K562 (cell line): ENCODE data around the gene WWOX. TPM values are rescaled to one million over a fixed set of nuclear protein-coding genes. Genes with fewer than 3 reads are reported as not detected.

ENCODE experiments used
- ATAC-seq: fragments of 200-7000 bp; cut with Tn5 transposase; 3 replicates; pipeline ENCODE4 v1.9.1; 2020; ENCODE audit warnings: moderate library complexity
- BruUV-seq: library from RNA; stranded (reverse); fragments of 400-500 nt; replicated peaks from 2 replicates; lab custom pipeline; 2021; lab: Mats Ljungman, UMichigan
- CTCF ChIA-PET: fragments of 300-600 bp; formaldehyde crosslinking; extraction: SDS; loops from one replicate; lab custom pipeline; 2021; ENCODE audit warnings: low intra/inter-chr PET ratio; lab: Yijun Ruan, JAX
- POLR2A ChIA-PET: fragments of 300-600, 350-650 bp; sonication (Branson Sonifier 250); formaldehyde crosslinking; extraction: SDS; loops from one replicate; lab custom pipeline; 2021; ENCODE audit warnings: antibody characterized with exemption, inconsistent platforms; lab: Yijun Ruan, JAX
- DNase-seq, 4 experiments: peaks; one replicate each; pipeline versions ENCODE4 v3.0.0 to v3.0.0-alpha.2; 2011 to 2018; ENCODE audit warnings: low spot score in 3 of 4, mixed read lengths in 3 of 4; ENCODE audit errors: extremely low read depth in 1 of 4
- FAIRE-seq: peaks from 2 replicates; lab custom pipeline; 2011; peaks lifted over from hg19 to GRCh38; lab: Jason Lieb, UNC
- H2AFZ ChIP-seq: 2 replicates; pipeline ENCODE4 v1.6.0; 2011; ENCODE audit warnings: low read depth, low read length, control low read depth, inconsistent platforms
- H3K27ac ChIP-seq: fragments of 200-600 bp; 3 replicates; pipeline ENCODE4 v1.8.0; 2011; ENCODE audit warnings: low read depth, mild to moderate bottlenecking, control low read depth, inconsistent platforms, low read length, moderate library complexity, mixed read lengths; ENCODE audit errors: extremely low read depth
- H3K27me3 ChIP-seq, 2 experiments: fragments of 300-600 bp in 1 of 2; 2 replicates in 1 of 2; 3 replicates in 1 of 2; pipeline versions ENCODE4 v1.6.0 to v1.8.0; 2011; ENCODE audit warnings: inconsistent platforms in 2 of 2, low read length in 2 of 2, mild to moderate bottlenecking in 1 of 2, mixed read lengths in 1 of 2, moderate library complexity in 1 of 2; ENCODE audit not compliant: control insufficient read depth in 2 of 2, insufficient read depth in 2 of 2
- H3K36me3 ChIP-seq: fragments of 300-600 bp; 3 replicates; pipeline ENCODE4 v1.8.0; 2011; ENCODE audit warnings: mild to moderate bottlenecking, low read length, inconsistent platforms; ENCODE audit not compliant: control insufficient read depth, insufficient read depth
- H3K4me1 ChIP-seq, 2 experiments: fragments of 200-600 bp in 1 of 2; replicated peaks in 1 of 2; 2 replicates in 1 of 2; 3 replicates in 1 of 2; pipeline versions ENCODE4 v1.5.1 to v1.8.0; 2011; ENCODE audit warnings: inconsistent platforms in 2 of 2, low read length in 2 of 2, mild to moderate bottlenecking in 1 of 2, mixed read lengths in 1 of 2, moderate library complexity in 1 of 2; ENCODE audit not compliant: control insufficient read depth in 2 of 2, insufficient read depth in 2 of 2
- H3K4me2 ChIP-seq: 2 replicates; pipeline ENCODE4 v1.6.1; 2011; ENCODE audit warnings: low read length, control low read depth, inconsistent platforms, mixed read lengths; ENCODE audit not compliant: insufficient read depth
- H3K4me3 ChIP-seq: fragments of 200-600 bp; sonication (generic), shearing (Covaris generic); 2 replicates; pipeline ENCODE4 v1.5.1; 2016; ENCODE audit warnings: control low read depth, inconsistent platforms
- H3K79me2 ChIP-seq: fragments of 200-600 bp; 3 replicates; pipeline ENCODE4 v1.8.0; 2011; ENCODE audit warnings: low read length, inconsistent platforms; ENCODE audit not compliant: control insufficient read depth, insufficient read depth
- H3K9ac ChIP-seq, 2 experiments: 2 replicates each; pipeline versions ENCODE4 v1.6.0 to v1.6.1; 2011; ENCODE audit warnings: low read depth in 2 of 2, low read length in 2 of 2, control low read depth in 1 of 2, inconsistent platforms in 1 of 2, mild to moderate bottlenecking in 1 of 2, mixed read lengths in 1 of 2; ENCODE audit not compliant: insufficient read depth in 1 of 2
- H3K9me1 ChIP-seq: one replicate; pipeline ENCODE4 v1.6.0; 2011; ENCODE audit warnings: inconsistent platforms, mild to moderate bottlenecking, low read length, moderate library complexity; ENCODE audit not compliant: control insufficient read depth, insufficient read depth
- H3K9me3 ChIP-seq: replicated peaks from 2 replicates; pipeline ENCODE4 v1.5.1; 2011; ENCODE audit warnings: low read depth, low read length, inconsistent platforms; ENCODE audit not compliant: control insufficient read depth, insufficient read depth
- H4K20me1 ChIP-seq: replicated peaks from 2 replicates; pipeline ENCODE4 v1.6.1; 2011; ENCODE audit warnings: low read length, inconsistent platforms, mixed read lengths; ENCODE audit not compliant: control insufficient read depth, insufficient read depth
- C11orf30 ChIP-seq: fragments of 450-650 bp; IDR thresholded peaks from 2 replicates; pipeline ENCODE4 v1.6.1; 2016; ENCODE audit warnings: low read depth, mild to moderate bottlenecking
- CEBPZ ChIP-seq: fragments of 150-350 bp; IDR thresholded peaks from 2 replicates; pipeline ENCODE4 v1.6.1; 2014; ENCODE audit warnings: low read depth, mild to moderate bottlenecking, low read length, borderline replicate concordance
- GTF3C2 ChIP-seq: IDR thresholded peaks from 3 replicates; pipeline ENCODE4 v1.6.1; 2011; ENCODE audit warnings: borderline replicate concordance, mild to moderate bottlenecking, moderate library complexity; ENCODE audit not compliant: insufficient read length; ENCODE audit errors: extremely low read depth
- MAFF ChIP-seq: IDR thresholded peaks from 2 replicates; pipeline ENCODE4 v1.6.1; 2012; ENCODE audit warnings: low read length, improper control_type of control experiment
- MAFG ChIP-seq: fragments of 450-650 bp; conservative IDR thresholded peaks from 2 replicates; pipeline ENCODE4 v1.6.1; 2016; ENCODE audit warnings: missing genetic modification characterization, missing compliant biosample characterization
- POLR2H ChIP-seq: IDR thresholded peaks from 2 replicates; pipeline ENCODE4 v1.6.1; 2016; ENCODE audit warnings: missing genetic modification characterization, low read depth, mild to moderate bottlenecking, control low read depth, missing compliant biosample characterization, moderate library complexity
- SRSF7 ChIP-seq: fragments of 200-400 bp; formaldehyde crosslinking; optimal IDR thresholded peaks from 2 replicates; pipeline ENCODE3; 2017; ENCODE audit warnings: mild to moderate bottlenecking, low read depth, low read length
- TAF9B ChIP-seq: fragments of 450-650 bp; IDR thresholded peaks from 2 replicates; pipeline ENCODE4 v1.6.1; 2018; ENCODE audit warnings: mild to moderate bottlenecking; ENCODE audit not compliant: partially characterized antibody
- TSC22D4 ChIP-seq: fragments of 450-650 bp; IDR thresholded peaks from 2 replicates; pipeline ENCODE4 v1.6.1; 2016; ENCODE audit warnings: missing genetic modification characterization, missing biosample characterization, control low read depth
- ZC3H8 ChIP-seq: fragments of 450-650 bp; IDR thresholded peaks from 2 replicates; pipeline ENCODE4 v1.6.1; 2017
- ZNF124 ChIP-seq: sonication (generic); formaldehyde crosslinking; IDR thresholded peaks from 2 replicates; pipeline ENCODE4 v1.8.1; 2022; ENCODE audit warnings: missing genetic modification reagents
- ZNF316 ChIP-seq: fragments of 450-650 bp; IDR thresholded peaks from 2 replicates; pipeline ENCODE4 v1.6.1; 2016
- WGBS: fragments of 100-300 bp; shearing (Covaris generic); methylation state at CpG from one replicate; pipeline ENCODE4 v1.1.6; 2016; ENCODE audit warnings: low coverage, mixed read lengths; ENCODE audit not compliant: insufficient coverage; ENCODE audit errors: missing lambda C conversion rate; 5-methylcytosine and 5-hydroxymethylcytosine counted together
- in situ Hi-C: fragments of 300-500 bp; cut with MboI; formaldehyde crosslinking; loops from 4 replicates; pipeline ENCODE4 v1.15.0; 2018; ENCODE audit warnings: inconsistent platforms, mixed read lengths
- intact Hi-C: fragments of 100-400 bp; cut with micrococcal nuclease; formaldehyde crosslinking; loops from 2 replicates; pipeline ENCODE4 v1.14.2; 2022
- polyA plus RNA-seq, 8 experiments: library from polyadenylated mRNA; depleted of rRNA in 4 of 8; stranded (reverse) in 5 of 8; unstranded in 3 of 8; fragments of >200 nt; fragmentation: Nextera tagmentation in 2 of 8; fragmentation: Illumina TruSeq in 1 of 8; extraction: Ambion mirVana in 2 of 8; extraction: Trizol in 1 of 8; gene quantifications; 2 replicates each; pipeline versions ENCODE4 v1.2.1 to v1.2.3, GENCODE V29; 2011 to 2014; ENCODE audit warnings: inconsistent platforms in 1 of 8, missing spikeins in 1 of 8
- total RNA-seq, 7 experiments: library from RNA; depleted of rRNA in 6 of 7; stranded (reverse); fragments of >200 nt in 6 of 7; fragmentation: Illumina TruSeq in 2 of 7; extraction: Trizol in 2 of 7; gene quantifications; 2 replicates each; pipeline versions ENCODE4 v1.2.1 to v1.2.3, GENCODE V29; 2011 to 2021; ENCODE audit warnings: low replicate concordance in 1 of 7

The WWOX gene
- total and polyA plus RNA-seq, 9 of the 15 experiments (the other 6 are each of a cell fraction or from before 2014, with no cell fraction given): 1.6 to 22.7 (median 8.1) TPM

GRCh38 chr16:78098595-78099270 is 721 bp upstream of the WWOX start:
- no peaks in the 10 kb centered on the region for H3K9me3 ChIP-seq
- no peaks in the 10 kb centered on the region for H3K9me1 ChIP-seq
- ChIA-PET CTCF (no interaction called here), POLR2A (interaction anchor here (0.6 to 1.2 kb wide), 6 partner anchors 9 to 123 kb away, joined by 3 to 5 read pairs (median 3); no protein-coding TSS in a partner anchor)
- no peak for ATAC-seq
- in situ Hi-C loops (no loop called here), intact Hi-C loops (loop anchor here (2.0 to 10.0 kb wide), 2 partner anchors 92 to 424 kb away; no protein-coding TSS in a partner anchor)
- TF ChIP-seq ZC3H8: no peak
- TF ChIP-seq CEBPZ: no peak
- TF ChIP-seq C11orf30: peak; percentile 79
- peak; percentile 43 for TF ChIP-seq TAF9B
- no peak for TF ChIP-seq GTF3C2
- TF ChIP-seq MAFF: peak; percentile 43
- peak; percentile 91 for TF ChIP-seq ZNF316
- TF ChIP-seq MAFG (tag): peak; percentile 63
- no peak for TF ChIP-seq ZNF124
- TF ChIP-seq TSC22D4 (tag): no peak
- TF ChIP-seq POLR2H (tag): 0 out of 2 replicates have a peak, but pooled peaks have one; percentile 43
- no peak for TF ChIP-seq SRSF7
- H4K20me1 ChIP-seq: no peaks in the 10 kb centered on the region
- peak overlapping the region; percentile 77 for H3K27ac ChIP-seq
- peaks cover 7% of the 10 kb centered on the region; the same call in 1 of the 3 replicates for H3K79me2 ChIP-seq
- H2AFZ ChIP-seq: peak overlapping the region; percentile 99
- BruUV-seq: no TSS peak
- no peaks in the 10 kb centered on the region for H3K27me3 ChIP-seq
- DNase-seq: peak in 1 of 4 experiments; percentile 11
- H3K4me1 ChIP-seq: peaks cover 8 to 13% of the 10 kb centered on the region in 2 experiments; a peak in 4 of 5 replicates
- H3K9ac ChIP-seq: peak overlapping the region; percentile 78 to 96
- FAIRE-seq: no peak
- peak overlapping the region; percentile 78 for H3K4me3 ChIP-seq
- H3K36me3 ChIP-seq: no peaks in the 10 kb centered on the region; the same call in 2 of the 3 replicates
- peak overlapping the region; percentile 92 for H3K4me2 ChIP-seq
- WGBS: 51% methylated on average over 11 of the region's 12 CpGs
